ENCODE measurements around the gene TBC1D5. TPM values are rescaled to one million over a fixed set of nuclear protein-coding genes. Genes with fewer than 3 reads are reported as not detected.

The TBC1D5 gene
- total and polyA plus RNA-seq, 2 of the 8 experiments (the other 6 are each of a cell fraction or from before 2014, with no cell fraction given) = 11.0 to 22.9 TPM

DNA sequence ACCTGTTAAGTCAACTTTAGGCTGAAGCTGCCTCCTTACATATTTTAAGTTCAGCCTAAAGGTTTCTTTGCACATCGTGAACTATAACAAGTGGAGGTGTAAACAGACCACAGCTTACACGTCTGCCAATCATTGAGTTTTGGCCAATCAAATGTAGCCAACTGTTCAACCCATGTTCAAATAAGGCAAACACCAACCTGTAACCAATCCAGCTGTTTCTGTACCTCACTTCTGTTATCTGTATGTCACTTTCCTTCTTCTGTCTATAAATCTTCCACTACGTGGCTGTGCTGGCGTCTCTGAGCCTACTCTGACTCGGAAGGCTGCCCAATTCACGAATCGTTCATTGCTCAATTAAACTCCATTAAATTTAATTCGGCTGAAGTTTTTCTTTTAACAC lies 356.0 kb downstream of the TBC1D5 start (continued):
- TF ChIP-seq NANOG (IDR thresholded peaks at IDR 0.05; ENCODE audit: insufficient read depth, low read depth, low read length, poor library complexity, severe bottlenecking) = no peak
- TF ChIP-seq, protein P1, sequence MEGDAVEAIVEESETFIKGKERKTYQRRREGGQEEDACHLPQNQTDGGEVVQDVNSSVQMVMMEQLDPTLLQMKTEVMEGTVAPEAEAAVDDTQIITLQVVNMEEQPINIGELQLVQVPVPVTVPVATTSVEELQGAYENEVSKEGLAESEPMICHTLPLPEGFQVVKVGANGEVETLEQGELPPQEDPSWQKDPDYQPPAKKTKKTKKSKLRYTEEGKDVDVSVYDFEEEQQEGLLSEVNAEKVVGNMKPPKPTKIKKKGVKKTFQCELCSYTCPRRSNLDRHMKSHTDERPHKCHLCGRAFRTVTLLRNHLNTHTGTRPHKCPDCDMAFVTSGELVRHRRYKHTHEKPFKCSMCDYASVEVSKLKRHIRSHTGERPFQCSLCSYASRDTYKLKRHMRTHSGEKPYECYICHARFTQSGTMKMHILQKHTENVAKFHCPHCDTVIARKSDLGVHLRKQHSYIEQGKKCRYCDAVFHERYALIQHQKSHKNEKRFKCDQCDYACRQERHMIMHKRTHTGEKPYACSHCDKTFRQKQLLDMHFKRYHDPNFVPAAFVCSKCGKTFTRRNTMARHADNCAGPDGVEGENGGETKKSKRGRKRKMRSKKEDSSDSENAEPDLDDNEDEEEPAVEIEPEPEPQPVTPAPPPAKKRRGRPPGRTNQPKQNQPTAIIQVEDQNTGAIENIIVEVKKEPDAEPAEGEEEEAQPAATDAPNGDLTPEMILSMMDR (IDR thresholded peaks at IDR 0.05; ENCODE audit: control extremely low read depth in 1 of 3, insufficient read depth in 1 of 3, low read depth in 1 of 3, low read length in 3 of 3) = no peak
